ENCODE measurements around the gene UBQLN4. TPM values are rescaled to one million over a fixed set of nuclear protein-coding genes. Genes with fewer than 3 reads are reported as not detected.

UBQLN4 gene
- total and polyA plus RNA-seq, 2 of the 4 experiments (the other 2 are of a cell fraction) = 8.8 to 21.6 TPM

GRCh38 chr1:156076609-156077429, 23.2 kb upstream of the UBQLN4 start:
- dilution Hi-C loops (cut with HindIII; ENCODE audit: low sequenced_read_pairs, unreplicated experiment) = no loop called here
- no peak for DNase-seq

More at GRCh38 chr1:156076609-156077429, 23.2 kb upstream of the UBQLN4 start:
- Histone ChIP-seq H3K23ac (ENCODE audit: low read depth, low read length) (no peak overlapping the region), H3K56ac (ENCODE audit: extremely low read depth, insufficient read depth, low read length) (no peak overlapping the region), H2AK9ac (replicated peaks; ENCODE audit: low read depth, low read length, poor library complexity) (peak overlapping the region; percentile 37), H3K18ac (ENCODE audit: low read depth, low read length) (no peak overlapping the region), H2BK15ac (ENCODE audit: low read depth, low read length) (no peak overlapping the region), H3K27me3 (ENCODE audit: control insufficient read depth, insufficient read depth, low read length) (no peaks in the 10 kb centered on the region), H2BK20ac (ENCODE audit: low read depth, low read length) (no peak overlapping the region), H2AFZ (replicated peaks; ENCODE audit: low read length, poor library complexity) (peak overlapping the region; percentile 81), H3K4ac (ENCODE audit: low read depth, low read length) (peak overlapping the region; percentile 45; the same call in 1 of the 2 replicates), H2BK120ac (ENCODE audit: low read depth, low read length) (peak overlapping the region; percentile 5; the same call in 1 of the 2 replicates), H3K27ac (ENCODE audit: insufficient read depth, low read length) (no peak overlapping the region; the same call in 1 of the 2 replicates), H2AK5ac (ENCODE audit: low read depth, low read length) (peak overlapping the region; percentile 11; the same call in 1 of the 2 replicates), H3K79me1 (ENCODE audit: low read depth in 1 of 2, low read length in 2 of 2) (peaks cover 37 to 79% of the 10 kb centered on the region in 2 experiments), H3K9me3 (ENCODE audit: control insufficient read depth, insufficient read depth, low read length) (no peaks in the 10 kb centered on the region), H3K4me2 (ENCODE audit: low read depth, low read length) (peak overlapping the region; percentile 37; the same call in 1 of the 2 replicates), H3K9me1 (ENCODE audit: insufficient read depth, low read length) (peaks cover 17% of the 10 kb centered on the region), H3K4me1 (ENCODE audit: control insufficient read depth, insufficient read depth, low read length) (peaks cover 26% of the 10 kb centered on the region), H4K91ac (ENCODE audit: insufficient read depth, low read depth, low read length) (no peak overlapping the region; the same call in 1 of the 2 replicates), H3K36me3 (ENCODE audit: control insufficient read depth, insufficient read depth, low read length) (peaks cover 37% of the 10 kb centered on the region), H4K20me1 (ENCODE audit: insufficient read depth, low read length) (peaks cover 45% of the 10 kb centered on the region), H3K9ac (ENCODE audit: low read depth, low read length) (no peak overlapping the region), H4K8ac (ENCODE audit: low read depth in 2 of 2, low read length in 2 of 2) (peak overlapping the region; percentile 31 to 61; a peak in 2 of 4 replicates), H3K14ac (replicated peaks; ENCODE audit: low read depth, low read length) (0 out of 2 replicates have a peak overlapping the region, but pooled peaks have one; percentile 58), H2BK5ac (ENCODE audit: low read depth, low read length, poor library complexity, severe bottlenecking) (no peak overlapping the region), H3K4me3 (ENCODE audit: insufficient read depth, low read depth, low read length) (no peak overlapping the region), H4K5ac (ENCODE audit: low read depth, low read length) (no peak overlapping the region)
- BruUV-seq (replicated peaks) = no TSS peak
- in situ Hi-C loops (cut with MboI; ENCODE audit: low sequenced_read_pairs) (no loop called here), intact Hi-C loops (cut with micrococcal nuclease) (no loop called here)
- TF ChIP-seq BHLHE40 (IDR thresholded peaks at IDR 0.05; ENCODE audit: low read depth, low read length) (no peak), MAZ (IDR thresholded peaks at IDR 0.05; ENCODE audit: borderline replicate concordance, low read depth, low read length) (no peak), MAFK (IDR thresholded peaks at IDR 0.05; ENCODE audit: low read depth, low read length) (no peak), CEBPB (IDR thresholded peaks at IDR 0.05; ENCODE audit: low read depth, low read length) (no peak), RAD21 (IDR thresholded peaks at IDR 0.05; ENCODE audit: low read length) (no peak), RFX5 (IDR thresholded peaks at IDR 0.05; ENCODE audit: low read depth, low read length) (no peak), RCOR1 (IDR thresholded peaks at IDR 0.05; ENCODE audit: insufficient replicate concordance, low read length) (no peak), CHD1 (IDR thresholded peaks at IDR 0.05; ENCODE audit: low read depth, low read length) (no peak), FOS (IDR thresholded peaks at IDR 0.05; ENCODE audit: low read depth, low read length) (no peak), POLR2A (IDR thresholded peaks at IDR 0.05; ENCODE audit: low read depth, low read length) (no peak), USF2 (IDR thresholded peaks at IDR 0.05; ENCODE audit: low read depth, low read length) (no peak), MXI1 (IDR thresholded peaks at IDR 0.05; ENCODE audit: borderline replicate concordance, low read depth, low read length) (no peak), SMC3 (IDR thresholded peaks at IDR 0.05; ENCODE audit: low read depth, low read length) (no peak), NFE2L2 (IDR thresholded peaks at IDR 0.05; ENCODE audit: low read depth, low read length) (no peak)
- CTCF ChIA-PET = no interaction called here
- WGBS, 2 experiments (ENCODE audit: extremely low coverage in 2 of 2, insufficient read length in 1 of 2) = 29% methylated on average over 43 of the region's 73 CpGs; no CpG with 5 or more reads in 1 of the 2 experiments
- ATAC-seq (ENCODE audit: low read depth) = no peak
- POLR2A ChIA-PET (ENCODE audit: unreplicated experiment) = no interaction called here
